OCI-LY3 (cell line): Measurements from ENCODE around the gene UTP15.

ENCODE experiments used
- H2AFZ ChIP-seq: fragments of 200-600, 300-600 bp; shearing (Covaris generic); 2 replicates; pipeline ENCODE4 v1.6.0; 2014; ENCODE audit warnings: antibody characterized with exemption, low read depth, low read length
- H3K27ac ChIP-seq: fragments of 200-600, 300-600 bp; sonication (generic); 2 replicates; pipeline ENCODE4 v1.5.1; 2014; ENCODE audit warnings: mild to moderate bottlenecking, low read length, moderate library complexity, mixed read lengths
- H3K27me3 ChIP-seq: fragments of 200-600, 300-600 bp; sonication (generic); 2 replicates; pipeline ENCODE4 v1.6.1; 2014; ENCODE audit warnings: low read depth, low read length, mixed read lengths
- H3K36me3 ChIP-seq: fragments of 200-600, 300-600 bp; sonication (generic); replicated peaks from 2 replicates; pipeline ENCODE3; 2014; ENCODE audit warnings: low read depth, low read length, mixed read lengths
- H3K4me1 ChIP-seq: fragments of 300-600, 200-600 bp; sonication (generic); 2 replicates; pipeline ENCODE4 v1.6.1; 2014; ENCODE audit warnings: low read length, mixed read lengths
- H3K4me2 ChIP-seq: fragments of 200-600, 300-600 bp; sonication (generic); 2 replicates; pipeline ENCODE4 v1.6.1; 2014; ENCODE audit warnings: low read length, mixed read lengths
- H3K4me3 ChIP-seq: fragments of 300-600, 200-600 bp; sonication (generic); 2 replicates; pipeline ENCODE4 v1.5.1; 2014; ENCODE audit warnings: antibody characterized with exemption, mild to moderate bottlenecking, low read length, moderate library complexity
- H3K79me2 ChIP-seq: fragments of 300-600, 200-600 bp; shearing (Covaris generic); 2 replicates; pipeline ENCODE4 v1.6.1; 2014; ENCODE audit warnings: mild to moderate bottlenecking, low read length, mixed read lengths
- H3K9ac ChIP-seq: fragments of 300-600, 200-600 bp; shearing (Covaris generic); 2 replicates; pipeline ENCODE4 v1.6.0; 2014; ENCODE audit warnings: mild to moderate bottlenecking, low read length, moderate library complexity
- H3K9me3 ChIP-seq: fragments of 200-600, 300-600 bp; shearing (Covaris generic); 2 replicates; pipeline ENCODE4 v1.6.1; 2014; ENCODE audit warnings: low read length, mixed read lengths; ENCODE audit not compliant: insufficient read depth
- H4K20me1 ChIP-seq: fragments of 200-600, 300-600 bp; sonication (generic); 2 replicates; pipeline ENCODE4 v1.6.1; 2016; ENCODE audit warnings: low read length, mixed read lengths; ENCODE audit not compliant: insufficient read depth
- CTCF ChIP-seq: fragments of 200-600, 300-600 bp; sonication (generic); IDR thresholded peaks from 2 replicates; pipeline ENCODE4 v1.5.1; 2014; ENCODE audit warnings: antibody characterized with exemption, low read length, low read depth
- EZH2phosphoT487 ChIP-seq: fragments of 200-600 bp; shearing (Covaris generic); IDR thresholded peaks from 2 replicates; pipeline ENCODE4 v1.6.1; 2018; ENCODE audit warnings: antibody characterized with exemption, mixed run types, low read depth

The UTP15 gene

GRCh38 chr5:73525606-73526203, 39.8 kb upstream of the UTP15 start:
- Histone ChIP-seq H3K4me2 (no peak overlapping the region), H3K79me2 (no peaks in the 10 kb centered on the region), H4K20me1 (no peaks in the 10 kb centered on the region), H3K9ac (no peak overlapping the region), H3K4me3 (no peak overlapping the region), H3K9me3 (no peaks in the 10 kb centered on the region), H2AFZ (no peak overlapping the region), H3K27me3 (no peaks in the 10 kb centered on the region), H3K27ac (no peak overlapping the region), H3K4me1 (peaks cover 15% of the 10 kb centered on the region), H3K36me3 (no peaks in the 10 kb centered on the region)
- TF ChIP-seq CTCF (no peak), EZH2phosphoT487 (no peak)

GRCh38 chr5:73528248-73528647, 37.3 kb upstream of the UTP15 start:
- no peaks in the 10 kb centered on the region for H3K36me3 ChIP-seq
- H2AFZ ChIP-seq: no peak overlapping the region
- no peaks in the 10 kb centered on the region for H3K79me2 ChIP-seq
- TF ChIP-seq EZH2phosphoT487 (no peak), CTCF (no peak)
- H3K27me3 ChIP-seq: no peaks in the 10 kb centered on the region
- no peaks in the 10 kb centered on the region for H4K20me1 ChIP-seq
- H3K4me1 ChIP-seq: peaks cover 14% of the 10 kb centered on the region
- no peak overlapping the region for H3K27ac ChIP-seq
- no peaks in the 10 kb centered on the region for H3K9me3 ChIP-seq
- no peak overlapping the region for H3K9ac ChIP-seq
- H3K4me3 ChIP-seq: no peak overlapping the region
- H3K4me2 ChIP-seq: peak overlapping the region; percentile 26; the same call in 1 of the 2 replicates

GRCh38 chr5:73529081-73529480, 36.5 kb upstream of the UTP15 start:
- Histone ChIP-seq H2AFZ (no peak overlapping the region), H3K27me3 (no peaks in the 10 kb centered on the region), H4K20me1 (no peaks in the 10 kb centered on the region), H3K27ac (no peak overlapping the region), H3K4me3 (no peak overlapping the region), H3K9ac (no peak overlapping the region), H3K79me2 (no peaks in the 10 kb centered on the region), H3K4me2 (no peak overlapping the region), H3K36me3 (no peaks in the 10 kb centered on the region), H3K9me3 (no peaks in the 10 kb centered on the region), H3K4me1 (peaks cover 6% of the 10 kb centered on the region)
- TF ChIP-seq EZH2phosphoT487 (no peak), CTCF (no peak)

- no peaks in the 10 kb centered on the region for H4K20me1 ChIP-seq
- no peak for TF ChIP-seq CTCF
- no peak for TF ChIP-seq EZH2phosphoT487
- peaks cover 5% of the 10 kb centered on the region; the same call in 1 of the 2 replicates for H3K4me1 ChIP-seq
- no peak overlapping the region for H3K4me2 ChIP-seq
- no peak overlapping the region for H3K4me3 ChIP-seq
- no peaks in the 10 kb centered on the region for H3K27me3 ChIP-seq
- no peak overlapping the region for H3K9ac ChIP-seq
- H3K79me2 ChIP-seq: no peaks in the 10 kb centered on the region
- no peaks in the 10 kb centered on the region for H3K36me3 ChIP-seq
- no peaks in the 10 kb centered on the region for H3K9me3 ChIP-seq
- no peak overlapping the region for H2AFZ ChIP-seq
- no peak overlapping the region for H3K27ac ChIP-seq
Measured at GRCh38 chr5:73531356-73531755, 34.2 kb upstream of the UTP15 start.
